Measurements from ENCODE around the gene MCFD2. TPM values are rescaled to one million over a fixed set of nuclear protein-coding genes. Genes with fewer than 3 reads are reported as not detected.

Gene MCFD2
- total and polyA plus RNA-seq, 2 donors (not counting 1 experiment from before 2014, with no cell fraction given) = 31.6 to 53.3 TPM

- ATAC-seq (ENCODE audit: low read depth) = peak; percentile 83
- Histone ChIP-seq H3K9ac (ENCODE audit: low read length) (peak overlapping the region; percentile 76), H2AFZ (ENCODE audit: insufficient read depth, low read depth, low read length, poor library complexity, severe bottlenecking) (peak overlapping the region; percentile 91), H3K27me3 (replicated peaks in 1 of 4; ENCODE audit: control extremely low read depth in 1 of 4, control insufficient read depth in 3 of 4, insufficient read depth in 4 of 4, low read length in 3 of 4) (no peaks in the 10 kb centered on the region), H4K20me1 (ENCODE audit: control insufficient read depth, insufficient read depth, low read length, poor library complexity, severe bottlenecking) (peaks cover 18% of the 10 kb centered on the region), H3K4me3 (ENCODE audit: control extremely low read depth in 1 of 5, extremely low read depth in 1 of 5, insufficient read depth in 1 of 5, low read depth in 2 of 5, low read length in 4 of 5) (peak overlapping the region; percentile 88 to 98 (median 96)), H3K27ac (ENCODE audit: low read length in 2 of 2) (peak overlapping the region; percentile 45 to 87), H3K9me3 (ENCODE audit: control extremely low read depth in 1 of 3, control insufficient read depth in 2 of 3, insufficient read depth in 1 of 3, low read length in 2 of 3) (no peaks in the 10 kb centered on the region), H3K79me2 (ENCODE audit: control insufficient read depth, insufficient read depth, low read length) (peaks cover 69% of the 10 kb centered on the region), H3K4me2 (replicated peaks; ENCODE audit: low read depth, low read length, poor library complexity, severe bottlenecking) (peak overlapping the region; percentile 90), H3K4me1 (ENCODE audit: control insufficient read depth in 2 of 2, insufficient read depth in 2 of 2, low read length in 2 of 2) (peaks cover 31 to 55% of the 10 kb centered on the region in 2 donors), H3K36me3 (replicated peaks in 1 of 2; ENCODE audit: control extremely low read depth in 1 of 2, control insufficient read depth in 1 of 2, extremely low read depth in 1 of 2, insufficient read depth in 2 of 2, low read length in 1 of 2) (peaks cover 0 to 7% of the 10 kb centered on the region in 2 experiments)
- Mint-ChIP-seq H3K4me1 (peaks cover 63% of the 10 kb centered on the region), H3K27ac (peak overlapping the region; percentile 91), H3K27me3 (no peaks in the 10 kb centered on the region), H3K4me3 (peak overlapping the region; percentile 96), H3K9me3 (ENCODE audit: insufficient read depth) (no peaks in the 10 kb centered on the region)
- ChIA-PET POLR2A (interaction anchor here (0.6 to 1.2 kb wide), 2 partner anchors 69 to 264 kb away, joined by 4 read pairs; no protein-coding TSS in a partner anchor), CTCF (interaction anchor here (0.8 to 7.4 kb wide), 3 partner anchors 13 to 490 kb away, joined by 5 to 40 read pairs (median 5); no protein-coding TSS in a partner anchor)
- TF ChIP-seq CTCF (IDR thresholded peaks at IDR 0.05) (no peak), EZH2 (IDR thresholded peaks at IDR 0.05; ENCODE audit: borderline replicate concordance, insufficient read depth, low read depth, low read length, poor library complexity, severe bottlenecking) (no peak)
- intact Hi-C loops (cut with micrococcal nuclease) = loop anchor here (1.0 to 10.0 kb wide), 4 partner anchors 63 to 869 kb away; partner anchors contain the start of genes MSH2 and MSH6
- WGBS (ENCODE audit: insufficient coverage) = 0% methylated on average over 39 of the region's 55 CpGs
- DNase-seq = peak; percentile 93
Observed at GRCh38 chr2:46915811-46916630, 415 bp upstream of the MCFD2 start.

All from B cell (primary cell).